ENCODE measurements around the gene ZNF559.

ZNF559 gene

GRCh38 chr19:9354651-9355050 is 30.7 kb downstream of the ZNF559 start:
- no peak for FAIRE-seq

- FAIRE-seq: no peak
Observed at GRCh38 chr19:9362905-9363304, 38.9 kb downstream of the ZNF559 start, which contains the start of gene ZNF177. TSS of gene ZNF177 (plus strand) at chr19:9363013. CDS start at chr19:9378312, 15,299 bp downstream.

- no peak for FAIRE-seq
Observed at GRCh38 chr19:9370738-9371619, 47.0 kb downstream of the ZNF559 start.

GRCh38 chr19:9381361-9381785 is 57.4 kb downstream of the ZNF559 start:
- FAIRE-seq: no peak

All from endometrium (tissue), 2 donors.